IMR-90 (cell line): ENCODE data around the gene RRP9.

Source experiments
- CEBPB ChIP-seq: IDR thresholded peaks from 2 replicates; pipeline ENCODE4 v1.6.1; 2012; ENCODE audit warnings: low read depth, low read length, improper control_type of control experiment
- CHD1 ChIP-seq: IDR thresholded peaks from 2 replicates; pipeline ENCODE4 v1.6.1; 2012; ENCODE audit warnings: low read depth, low read length, improper control_type of control experiment
- CTCF ChIP-seq: conservative IDR thresholded peaks from 2 replicates; pipeline ENCODE4 v1.5.1; 2012; ENCODE audit warnings: mild to moderate bottlenecking, low read depth, low read length, improper control_type of control experiment
- ELK1 ChIP-seq: fragments of 150-350 bp; IDR thresholded peaks from 2 replicates; pipeline ENCODE4 v1.6.1; 2016; ENCODE audit warnings: low read depth, mild to moderate bottlenecking, low read length, moderate library complexity, borderline replicate concordance
- MAZ ChIP-seq: IDR thresholded peaks from 2 replicates; pipeline ENCODE4 v1.6.1; 2012; ENCODE audit warnings: low read depth, mild to moderate bottlenecking, low read length, improper control_type of control experiment, moderate library complexity, borderline replicate concordance
- MXI1 ChIP-seq: IDR thresholded peaks from 2 replicates; pipeline ENCODE4 v1.6.1; 2012; ENCODE audit warnings: low read depth, mild to moderate bottlenecking, low read length, moderate library complexity, borderline replicate concordance
- NFE2L2 ChIP-seq: fragments of 150-350 bp; IDR thresholded peaks from 2 replicates; pipeline ENCODE4 v1.6.1; 2016; ENCODE audit warnings: low read depth, mild to moderate bottlenecking, low read length
- POLR2A ChIP-seq: IDR thresholded peaks from 2 replicates; pipeline ENCODE4 v1.6.1; 2012; ENCODE audit warnings: mild to moderate bottlenecking, low read depth, low read length
- RAD21 ChIP-seq: IDR thresholded peaks from 2 replicates; pipeline ENCODE4 v1.6.1; 2012; ENCODE audit warnings: low read length, improper control_type of control experiment
- RCOR1 ChIP-seq: IDR thresholded peaks from 2 replicates; pipeline ENCODE4 v1.6.1; 2012; ENCODE audit warnings: mild to moderate bottlenecking, low read length, improper control_type of control experiment; ENCODE audit not compliant: insufficient replicate concordance
- SMC3 ChIP-seq: fragments of 150-350 bp; IDR thresholded peaks from 2 replicates; pipeline ENCODE4 v1.6.1; 2016; ENCODE audit warnings: low read depth, mild to moderate bottlenecking, antibody characterized with exemption, low read length, moderate library complexity
- USF2 ChIP-seq: fragments of 150-350 bp; IDR thresholded peaks from 2 replicates; pipeline ENCODE4 v1.6.1; 2017; ENCODE audit warnings: mild to moderate bottlenecking, antibody characterized with exemption, low read length, low read depth

- TF ChIP-seq CTCF (peak; percentile 19; the same call in 1 of the 2 replicates), POLR2A (no peak), CEBPB (no peak), RAD21 (no peak), RCOR1 (no peak), SMC3 (no peak), MXI1 (no peak), ELK1 (no peak), NFE2L2 (no peak), USF2 (no peak), MAZ (peak; percentile 42; the same call in 1 of the 2 replicates), CHD1 (no peak)
Observed at GRCh38 chr3:51975852-51976549, 34.3 kb upstream of the RRP9 start.
